Lower leg skin (tissue), 4 donors: Measurements from ENCODE around the gene NAV3. TPM values are rescaled to one million over a fixed set of nuclear protein-coding genes. Genes with fewer than 3 reads are reported as not detected.

Experiments used
- DNase-seq, 2 donors: peaks; one replicate each; pipeline ENCODE4 v3.0.0-alpha.2; 2019; ENCODE audit warnings: low spot score in 2 of 2
- H3K4me3 ChIP-seq: fragments of 200-600 bp; sonication (generic); 2 replicates; pipeline ENCODE4 v1.5.1; 2017; ENCODE audit warnings: mild to moderate bottlenecking, low read depth; ENCODE audit not compliant: poor library complexity, severe bottlenecking
- CTCF ChIP-seq, 3 donors: fragments of 450-650 bp; IDR thresholded peaks; one replicate each; pipeline ENCODE4 v1.5.1; 2016; ENCODE audit warnings: antibody characterized with exemption in 3 of 3, mild to moderate bottlenecking in 3 of 3, moderate library complexity in 2 of 3
- POLR2A ChIP-seq, 2 donors: fragments of 450-650 bp; IDR thresholded peaks; one replicate each; pipeline ENCODE4 v1.6.1; 2016 to 2017; ENCODE audit warnings: antibody characterized with exemption in 2 of 2, mild to moderate bottlenecking in 1 of 2, moderate library complexity in 1 of 2
- WGBS, 2 donors: methylation state at CpG; one replicate each; pipeline ENCODE4 v1.1.5; 2018; 5-methylcytosine and 5-hydroxymethylcytosine counted together
- intact Hi-C: fragments of 100-400 bp; cut with DNase I; formaldehyde crosslinking; loops from one replicate; pipeline ENCODE4 v1.15.0; 2023; ENCODE audit warnings: low total_unique reads
- total RNA-seq, 4 donors: library from RNA; depleted of rRNA; stranded (reverse); fragments of >200 nt; gene quantifications; one replicate each; pipeline ENCODE4 v1.1.0, GENCODE V29; 2016

Gene NAV3
- total RNA-seq, 4 donors from 2014 or later, result 8.0 to 22.5 (median 12.7) TPM

- intact Hi-C loops, result no loop called here
- TF ChIP-seq CTCF (IDR thresholded peaks at IDR 0.05) (no peak), POLR2A (IDR thresholded peaks at IDR 0.05) (no peak)
- 39 to 41% methylated on average over 1 of the region's 1 CpG for WGBS, 2 donors
- no peak overlapping the region for H3K4me3 ChIP-seq
- DNase-seq, result no peak
Measured at GRCh38 chr12:78002878-78003277, 172.2 kb downstream of the NAV3 start.

- WGBS, 2 donors, result 73 to 78% methylated on average over 3 of the region's 3 CpGs
- no peak for DNase-seq
- no peak for TF ChIP-seq CTCF (IDR thresholded peaks at IDR 0.05)
- no peak for TF ChIP-seq POLR2A (IDR thresholded peaks at IDR 0.05)
- intact Hi-C loops, result no loop called here
- no peak overlapping the region for H3K4me3 ChIP-seq
Measured at GRCh38 chr12:78004249-78005093, 173.8 kb downstream of the NAV3 start.

GRCh38 chr12:78005094-78005492 is 174.4 kb downstream of the NAV3 start:
- WGBS, 2 donors, result 93 to 96% methylated on average over 3 of the region's 3 CpGs
- H3K4me3 ChIP-seq, result no peak overlapping the region
- DNase-seq, result no peak
- intact Hi-C loops, result no loop called here
- TF ChIP-seq POLR2A (IDR thresholded peaks at IDR 0.05) (no peak), CTCF (IDR thresholded peaks at IDR 0.05) (no peak)

- DNase-seq, result no peak
- WGBS, 2 donors, result 95% methylated on average over 4 of the region's 4 CpGs
- H3K4me3 ChIP-seq, result no peak overlapping the region
- intact Hi-C loops, result no loop called here
- no peak for TF ChIP-seq POLR2A (IDR thresholded peaks at IDR 0.05)
- TF ChIP-seq CTCF (IDR thresholded peaks at IDR 0.05), result no peak
Measured at GRCh38 chr12:78007173-78007572, 176.5 kb downstream of the NAV3 start.

GRCh38 chr12:78009031-78009430 is 178.3 kb downstream of the NAV3 start:
- intact Hi-C loops, result no loop called here
- DNase-seq, result no peak
- WGBS, 2 donors, result 83 to 91% methylated on average over 3 of the region's 3 CpGs

More at GRCh38 chr12:78009031-78009430, 178.3 kb downstream of the NAV3 start:
- TF ChIP-seq POLR2A (IDR thresholded peaks at IDR 0.05), result no peak
- TF ChIP-seq CTCF (IDR thresholded peaks at IDR 0.05), result no peak
- no peak overlapping the region for H3K4me3 ChIP-seq
